ENCODE results near the gene NFAM1.

NFAM1 gene

DNA sequence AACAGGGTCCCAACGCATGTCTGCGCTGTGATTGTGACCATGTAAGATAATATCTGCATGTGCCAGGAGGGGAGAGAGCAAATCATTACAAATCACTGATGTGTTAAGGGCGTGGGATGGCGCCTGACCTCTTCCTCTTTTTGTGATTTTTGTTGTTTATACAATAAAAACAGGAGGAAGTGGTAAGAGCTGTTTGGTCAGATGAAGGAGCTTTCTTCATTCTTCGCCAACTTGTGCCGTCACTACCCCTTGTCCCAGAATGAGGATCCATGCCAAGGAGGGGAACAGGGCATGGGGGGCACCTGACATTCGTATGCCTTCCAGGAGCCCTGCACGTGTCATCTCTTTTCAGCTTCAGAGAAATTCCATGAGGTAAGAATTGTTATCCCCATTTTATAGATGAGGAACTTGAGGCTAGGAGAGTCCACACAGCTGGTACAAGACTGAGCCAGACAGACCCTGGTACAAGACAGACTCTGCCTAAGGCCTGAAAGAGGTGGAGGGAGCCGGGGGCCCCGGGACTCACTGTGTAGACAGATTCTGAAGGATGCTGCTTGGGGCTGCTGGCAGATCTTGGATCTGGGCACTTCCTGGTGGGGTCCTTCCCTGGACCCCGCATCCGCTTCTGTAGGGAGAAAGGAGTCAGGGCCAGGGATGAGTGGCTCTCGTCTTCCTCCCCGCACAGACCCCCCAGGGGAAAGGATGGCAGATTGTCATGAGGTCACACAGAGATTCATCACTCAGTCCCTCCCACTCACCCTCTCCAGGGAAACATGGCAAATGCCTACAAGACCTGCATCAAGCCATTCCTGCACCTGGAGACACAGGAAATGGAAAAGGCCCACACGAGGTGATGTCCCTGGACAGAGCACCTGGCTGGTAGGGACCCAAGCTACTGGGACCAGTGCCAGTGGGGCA, 34.6 kb downstream of the NFAM1 start:
- DNase-seq (ENCODE audit: insufficient read length, low spot score) (no peak), FAIRE-seq (no peak)
- TF ChIP-seq, protein P1, sequence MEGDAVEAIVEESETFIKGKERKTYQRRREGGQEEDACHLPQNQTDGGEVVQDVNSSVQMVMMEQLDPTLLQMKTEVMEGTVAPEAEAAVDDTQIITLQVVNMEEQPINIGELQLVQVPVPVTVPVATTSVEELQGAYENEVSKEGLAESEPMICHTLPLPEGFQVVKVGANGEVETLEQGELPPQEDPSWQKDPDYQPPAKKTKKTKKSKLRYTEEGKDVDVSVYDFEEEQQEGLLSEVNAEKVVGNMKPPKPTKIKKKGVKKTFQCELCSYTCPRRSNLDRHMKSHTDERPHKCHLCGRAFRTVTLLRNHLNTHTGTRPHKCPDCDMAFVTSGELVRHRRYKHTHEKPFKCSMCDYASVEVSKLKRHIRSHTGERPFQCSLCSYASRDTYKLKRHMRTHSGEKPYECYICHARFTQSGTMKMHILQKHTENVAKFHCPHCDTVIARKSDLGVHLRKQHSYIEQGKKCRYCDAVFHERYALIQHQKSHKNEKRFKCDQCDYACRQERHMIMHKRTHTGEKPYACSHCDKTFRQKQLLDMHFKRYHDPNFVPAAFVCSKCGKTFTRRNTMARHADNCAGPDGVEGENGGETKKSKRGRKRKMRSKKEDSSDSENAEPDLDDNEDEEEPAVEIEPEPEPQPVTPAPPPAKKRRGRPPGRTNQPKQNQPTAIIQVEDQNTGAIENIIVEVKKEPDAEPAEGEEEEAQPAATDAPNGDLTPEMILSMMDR (IDR thresholded peaks at IDR 0.05; ENCODE audit: insufficient read depth, missing control alignments): no peak

DNA sequence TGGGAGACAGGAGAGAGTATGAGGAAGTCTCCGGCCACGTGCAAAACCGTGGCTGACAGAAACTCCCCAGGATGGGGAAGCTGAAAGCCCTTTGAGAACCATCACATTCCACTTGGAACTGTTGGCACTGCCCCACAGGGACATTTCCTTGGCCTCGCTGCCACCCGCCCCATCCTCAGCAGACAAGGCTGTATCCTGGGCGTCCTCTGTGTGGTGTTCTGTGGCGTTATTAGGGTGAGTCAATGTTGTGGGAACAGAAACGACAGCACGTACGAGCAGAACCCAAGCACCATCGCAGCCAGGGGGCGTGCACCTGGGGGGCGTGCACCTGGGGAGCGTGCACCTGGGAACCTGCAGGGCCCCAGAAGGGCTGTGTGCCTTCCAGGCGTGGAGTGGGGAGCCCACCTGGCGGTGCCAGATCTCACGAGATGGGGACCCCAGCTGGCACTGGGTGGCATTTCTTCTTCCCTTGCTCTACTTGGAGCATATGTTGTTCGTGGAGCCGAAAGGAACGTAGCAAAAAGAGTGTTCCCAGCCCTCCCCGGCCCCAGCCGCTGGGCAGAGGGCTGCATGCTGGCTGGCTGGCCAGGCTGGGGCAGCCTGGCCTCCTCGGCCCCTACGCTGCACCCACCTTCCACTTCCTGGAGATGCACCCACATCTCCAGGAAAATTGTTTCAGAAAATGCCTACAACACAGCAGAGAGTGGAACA, 35.4 kb downstream of the NFAM1 start:
- no peak for DNase-seq (ENCODE audit: insufficient read length, low spot score)
- FAIRE-seq: no peak
- TF ChIP-seq, protein P1 (IDR thresholded peaks at IDR 0.05; ENCODE audit: insufficient read depth, missing control alignments): no peak

DNA sequence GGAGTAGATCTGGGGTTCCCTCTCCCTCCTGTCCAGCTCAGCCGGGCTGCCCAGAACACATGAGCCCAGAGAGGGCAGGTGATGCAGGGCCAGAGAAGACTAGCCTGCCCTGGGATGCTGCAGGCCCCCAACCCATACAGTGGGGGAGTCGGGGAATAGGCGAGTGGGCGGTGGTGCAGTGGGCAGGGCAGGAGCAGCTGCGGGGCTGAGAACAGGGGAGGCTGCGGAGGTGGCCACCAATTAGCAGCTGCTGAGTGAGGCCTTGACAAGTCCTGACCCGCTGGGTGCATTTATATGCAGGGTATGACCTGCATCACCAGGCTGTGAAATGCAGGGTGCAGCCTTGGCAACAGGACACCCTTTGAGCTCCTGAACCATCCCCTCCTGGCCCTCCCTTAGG, 43.1 kb downstream of the NFAM1 start:
- FAIRE-seq: no peak
- no peak for DNase-seq (ENCODE audit: insufficient read length, low spot score)
- TF ChIP-seq, protein P1 (IDR thresholded peaks at IDR 0.05; ENCODE audit: insufficient read depth, missing control alignments): no peak

DNA sequence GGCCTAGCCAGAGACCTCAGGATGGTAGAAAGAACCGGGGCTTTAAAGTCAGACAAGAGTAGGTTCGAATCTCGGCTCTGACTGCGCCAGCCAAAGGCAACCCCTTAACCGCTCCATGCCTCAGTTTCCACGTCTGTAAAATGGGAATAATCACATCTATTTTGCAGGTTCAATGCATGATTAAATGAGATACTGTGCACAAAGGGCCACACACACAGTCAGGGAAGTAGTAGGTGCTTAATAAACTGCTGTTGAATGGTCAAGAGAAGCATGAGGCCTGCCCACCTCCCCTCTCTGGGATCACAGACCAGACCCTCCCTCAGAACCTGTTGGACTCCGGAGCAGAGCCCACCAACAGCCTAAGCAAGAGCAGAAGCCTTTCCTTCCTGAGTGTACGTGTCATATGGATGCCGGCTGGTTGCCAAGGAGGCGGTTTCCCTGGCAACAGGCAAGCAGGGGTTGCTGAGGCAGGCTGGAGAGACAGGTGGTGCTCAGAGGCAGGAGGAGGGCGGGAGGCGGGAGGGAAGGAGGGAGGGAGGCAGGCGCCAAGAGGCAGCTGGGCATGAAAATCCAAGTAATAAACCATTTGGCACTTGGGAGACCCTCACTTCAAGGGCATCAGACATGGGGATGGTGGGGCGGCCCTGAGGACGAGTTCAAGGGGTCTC, 43.9 kb downstream of the NFAM1 start:
- TF ChIP-seq, protein P1 (IDR thresholded peaks at IDR 0.05; ENCODE audit: insufficient read depth, missing control alignments): no peak
- no peak for FAIRE-seq
- peak; percentile 80 for DNase-seq (ENCODE audit: insufficient read length, low spot score)

DNA sequence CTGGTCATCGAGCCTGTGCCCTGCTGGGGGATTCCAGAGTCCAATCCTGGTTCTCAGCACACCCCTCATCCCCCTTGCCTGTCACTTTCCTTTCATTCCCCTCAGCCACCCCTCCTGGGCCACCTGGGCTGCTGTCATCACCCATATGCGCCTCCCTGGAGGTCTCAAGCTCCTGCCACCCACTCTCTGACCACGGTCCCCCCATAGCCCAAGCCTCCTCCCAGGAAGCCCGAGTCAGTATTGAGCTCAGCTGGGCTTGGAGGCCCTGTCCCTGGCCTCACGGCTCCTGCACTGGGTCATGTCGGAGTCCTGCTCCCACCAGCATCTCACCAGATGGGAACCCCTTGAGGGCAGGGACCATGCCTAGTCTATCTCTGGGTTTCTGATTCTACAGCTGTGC, 44.6 kb downstream of the NFAM1 start:
- TF ChIP-seq, protein P1 (IDR thresholded peaks at IDR 0.05; ENCODE audit: insufficient read depth, missing control alignments): no peak
- FAIRE-seq (no peak), DNase-seq (ENCODE audit: insufficient read length, low spot score) (no peak)

DNA sequence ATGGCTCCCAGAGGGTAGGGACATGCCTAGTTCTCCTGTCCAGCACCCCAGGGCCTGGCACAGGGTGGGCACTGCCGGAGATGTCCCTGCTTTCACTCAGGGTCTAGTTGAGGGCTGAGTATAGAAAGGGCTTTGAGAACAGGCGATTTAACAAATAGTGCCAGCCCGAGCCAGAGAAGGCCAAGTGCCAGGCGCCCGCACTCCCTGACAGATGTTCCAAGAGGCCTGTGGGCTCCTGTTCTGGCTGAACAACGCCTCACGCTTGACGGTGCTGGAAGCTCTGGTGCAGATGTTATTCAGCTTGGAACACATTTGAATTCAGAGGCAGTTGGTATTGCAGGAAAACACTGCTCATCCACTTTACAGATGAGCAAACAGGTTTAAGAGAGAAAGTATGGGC, 46.5 kb downstream of the NFAM1 start:
- FAIRE-seq (no peak), DNase-seq (ENCODE audit: insufficient read length, low spot score) (no peak)
- TF ChIP-seq, protein P1 (IDR thresholded peaks at IDR 0.05; ENCODE audit: insufficient read depth, missing control alignments): no peak
